HG02642 (cell line): Measurements from ENCODE around the gene MMS22L.
"Not testable (repeated sequence)": the region's sequence is repeated elsewhere in the genome, so short reads cannot be mapped to it uniquely, and the experiment has no call there.

ENCODE experiments used
- ATAC-seq: cut with Tn5 transposase; IDR thresholded peaks from one replicate; pipeline ENCODE4 v1.9.1; 2021; ENCODE audit warnings: mild to moderate bottlenecking; ENCODE audit not compliant: unreplicated experiment, poor library complexity

Gene MMS22L

GRCh38 chr6:97231911-97232310 lies 51.1 kb downstream of the MMS22L start:
- no peak for ATAC-seq

GRCh38 chr6:97222903-97223302 lies 60.1 kb downstream of the MMS22L start:
- ATAC-seq: no peak

- no peak for ATAC-seq
These were observed 64.1 kb downstream of the MMS22L start for GRCh38 chr6:97218912-97219311.

- ATAC-seq: no peak
These were observed 67.8 kb downstream of the MMS22L start for GRCh38 chr6:97215157-97215769.

- no peak for ATAC-seq
These were observed 68.3 kb downstream of the MMS22L start for GRCh38 chr6:97214671-97215070.

GRCh38 chr6:97207383-97207782 lies 75.6 kb downstream of the MMS22L start:
- ATAC-seq: no peak

- ATAC-seq: no peak
These were observed 77.0 kb downstream of the MMS22L start for GRCh38 chr6:97205966-97206365.

- no peak for ATAC-seq
These were observed 79.7 kb downstream of the MMS22L start for GRCh38 chr6:97203343-97203742.

GRCh38 chr6:97198046-97198565 lies 84.9 kb downstream of the MMS22L start:
- no peak for ATAC-seq

GRCh38 chr6:97195117-97195516 lies 87.9 kb downstream of the MMS22L start:
- ATAC-seq: no peak

- no peak for ATAC-seq
These were observed 93.2 kb downstream of the MMS22L start for GRCh38 chr6:97189767-97190166.

- ATAC-seq: no peak
These were observed 95.1 kb downstream of the MMS22L start for GRCh38 chr6:97187951-97188350.

GRCh38 chr6:97186416-97186999 lies 96.5 kb downstream of the MMS22L start:
- peak; percentile 93 for ATAC-seq

GRCh38 chr6:97177905-97178304 lies 105.1 kb downstream of the MMS22L start:
- no peak for ATAC-seq

- no peak for ATAC-seq
These were observed 106.5 kb downstream of the MMS22L start for GRCh38 chr6:97176468-97176867.

GRCh38 chr6:97175806-97176205 lies 107.2 kb downstream of the MMS22L start:
- ATAC-seq: no peak

- ATAC-seq: no peak
These were observed 108.5 kb downstream of the MMS22L start for GRCh38 chr6:97174471-97174870.

- ATAC-seq: no peak
These were observed 122.7 kb downstream of the MMS22L start for GRCh38 chr6:97160280-97160679.

- ATAC-seq: not testable (repeated sequence)
These were observed 127.6 kb downstream of the MMS22L start for GRCh38 chr6:97155447-97155846.

GRCh38 chr6:97154015-97154414 lies 129.0 kb downstream of the MMS22L start:
- no peak for ATAC-seq

GRCh38 chr6:97151601-97152000 lies 131.4 kb downstream of the MMS22L start:
- ATAC-seq: no peak

GRCh38 chr6:97150932-97151331 lies 132.1 kb downstream of the MMS22L start:
- no peak for ATAC-seq
